Cortex of kidney (tissue), 1 donor: ENCODE results near the gene SYT11.
"Not testable (repeated sequence)": the region's sequence is repeated elsewhere in the genome, so short reads cannot be mapped to it uniquely, and the experiment has no call there.

Experiments used
- DNase-seq: peaks from one replicate; lab custom pipeline; 2025; lab: John Stamatoyannopoulos, UW

The SYT11 gene

DNA sequence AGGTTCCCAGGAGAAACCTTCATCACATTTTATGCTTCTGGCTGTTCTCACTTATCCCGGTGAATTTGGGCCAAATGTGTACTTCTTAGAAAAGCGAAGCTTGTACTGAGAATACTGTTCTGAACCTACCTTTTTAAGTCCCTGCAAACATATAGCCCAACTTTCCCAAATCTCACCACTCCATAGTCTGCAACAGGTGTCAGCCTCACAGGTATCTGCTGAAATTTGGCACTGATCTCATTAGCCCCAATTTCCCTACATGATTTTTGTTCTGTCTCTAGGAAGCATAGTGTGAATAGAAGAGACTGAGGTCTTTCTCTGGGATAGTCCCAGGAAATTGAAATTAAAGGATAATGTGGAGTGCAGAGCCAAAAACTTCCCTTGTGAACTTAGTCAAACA, 40.3 kb downstream of the SYT11 start:
- DNase-seq = no peak

DNA sequence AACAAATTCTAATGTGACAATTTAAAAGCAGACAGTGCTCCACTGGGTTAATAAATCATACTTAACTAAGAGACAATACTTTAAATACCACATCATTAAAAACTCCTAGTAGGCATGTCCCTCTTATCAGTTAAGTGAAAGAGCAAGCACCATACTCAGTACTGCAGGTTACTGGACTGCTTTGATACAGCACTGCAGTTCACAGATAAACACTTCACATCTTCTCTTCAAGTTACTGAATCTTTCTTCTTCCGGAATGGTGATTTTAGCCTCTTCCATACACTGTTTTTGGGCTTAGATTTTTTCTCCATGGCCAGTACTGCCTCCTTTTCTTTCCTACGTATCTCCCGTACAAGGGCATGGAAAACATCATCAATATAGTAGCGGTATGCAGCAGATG, 40.8 kb downstream of the SYT11 start:
- no peak for DNase-seq

DNA sequence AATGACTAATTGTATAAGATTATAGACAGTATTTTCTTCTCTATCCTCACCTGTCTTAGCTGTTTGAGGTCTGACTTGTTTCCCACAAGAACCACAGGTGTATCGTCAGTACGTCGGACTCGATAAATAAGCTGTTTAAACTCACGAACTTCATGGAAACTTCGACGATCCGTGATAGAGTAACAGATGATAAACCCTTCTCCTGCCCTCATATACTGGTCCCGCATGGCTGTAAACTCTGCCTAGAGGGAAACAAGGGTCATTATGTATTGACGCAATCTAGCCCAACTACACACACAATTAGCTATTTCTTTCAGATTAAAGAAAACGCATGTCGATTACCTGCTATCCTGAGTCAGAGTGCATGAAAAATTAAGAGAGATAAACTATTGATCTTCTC, 44.9 kb downstream of the SYT11 start:
- DNase-seq = no peak

DNA sequence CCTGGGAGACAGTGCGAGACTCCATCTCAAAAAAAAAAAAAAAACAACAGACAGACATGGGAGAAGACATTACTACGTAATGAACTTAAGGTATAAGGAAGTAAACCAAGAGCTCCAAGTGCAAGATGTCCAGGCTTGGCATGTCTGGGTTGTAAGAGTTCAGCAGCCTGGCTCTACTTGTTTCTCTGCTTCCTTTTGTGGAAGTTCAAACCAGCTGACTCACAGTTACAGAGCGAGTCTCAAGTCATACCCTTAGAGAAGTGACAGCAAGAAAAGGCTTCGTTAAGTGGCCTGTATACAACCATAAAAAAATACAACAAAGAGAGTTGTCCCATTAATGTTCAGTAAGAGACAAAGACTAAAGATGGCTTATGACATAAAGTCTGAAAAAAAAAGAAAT, 50.5 kb downstream of the SYT11 start:
- DNase-seq = no peak

DNA sequence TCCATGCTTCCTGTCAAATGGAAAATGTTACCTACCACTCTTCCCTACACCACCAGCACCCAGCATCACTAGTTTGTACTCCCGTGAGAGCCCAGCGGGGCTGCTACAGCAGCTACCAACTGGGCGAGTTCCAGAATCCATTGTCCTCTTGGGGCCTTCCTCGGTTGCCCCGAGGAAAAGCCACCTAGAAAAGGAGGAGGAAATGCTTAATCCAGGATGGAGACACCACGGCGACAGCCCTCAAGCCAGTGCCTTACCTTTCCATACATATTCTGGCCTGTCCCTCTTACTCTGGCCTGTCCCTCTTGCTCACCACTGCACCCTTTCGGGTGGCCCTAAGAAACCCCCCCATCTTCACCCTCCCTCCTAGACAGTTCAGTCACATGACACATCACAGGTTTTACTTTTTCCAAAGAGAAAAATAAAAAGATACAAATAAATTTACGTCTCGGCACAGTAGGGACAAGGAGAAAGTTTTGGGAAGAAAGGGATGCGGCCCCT, 51.3 kb downstream of the SYT11 start:
- DNase-seq = no peak

DNA sequence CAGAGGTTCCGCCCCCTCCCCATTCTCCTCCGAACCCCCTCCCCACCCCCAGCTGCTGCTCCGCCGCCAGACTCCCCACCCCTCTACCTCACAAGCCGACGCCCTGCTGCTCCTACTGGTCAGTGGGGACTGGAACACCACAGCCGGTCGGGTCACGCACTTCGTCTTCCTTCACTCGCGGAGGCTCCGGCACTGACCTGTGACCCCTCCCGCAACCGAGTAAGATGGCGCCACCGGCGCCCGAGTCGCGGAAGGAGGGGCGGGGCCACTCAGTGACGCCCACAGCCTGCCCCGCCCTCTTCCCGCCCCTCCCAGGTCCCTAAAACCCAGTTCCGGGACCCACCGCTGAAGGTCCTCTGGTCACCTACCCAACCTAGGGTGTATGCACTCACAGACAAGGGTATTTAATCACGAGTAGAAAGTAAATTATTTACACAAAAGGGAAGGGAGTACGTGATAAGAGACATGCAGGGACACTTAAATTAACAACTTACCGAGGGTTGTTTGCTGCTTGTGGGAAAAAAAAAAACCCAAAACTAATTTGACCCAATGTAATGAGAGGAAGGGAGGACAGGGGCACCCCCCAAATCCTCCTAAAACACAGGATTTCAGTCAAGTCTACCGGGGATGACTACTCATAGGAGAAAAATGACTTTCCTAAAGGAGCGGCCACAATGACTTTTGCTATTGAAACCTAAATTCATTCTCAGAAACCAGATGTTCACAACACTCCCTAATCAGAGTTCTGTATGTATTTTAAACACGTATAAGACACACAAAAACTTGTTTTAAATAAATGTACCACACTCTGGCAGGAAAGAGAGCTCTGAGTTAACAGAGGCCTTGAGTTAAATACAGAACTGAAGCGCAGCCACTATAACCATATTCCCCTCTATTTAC, 52.0 kb downstream of the SYT11 start, which contains the start of gene RIT1:
Gene RIT1, minus strand, starts transcription at position 194 of the 900 bp plus-strand sequence. CDS start 588 bp downstream, outside the sequence.
- no peak for DNase-seq

DNA sequence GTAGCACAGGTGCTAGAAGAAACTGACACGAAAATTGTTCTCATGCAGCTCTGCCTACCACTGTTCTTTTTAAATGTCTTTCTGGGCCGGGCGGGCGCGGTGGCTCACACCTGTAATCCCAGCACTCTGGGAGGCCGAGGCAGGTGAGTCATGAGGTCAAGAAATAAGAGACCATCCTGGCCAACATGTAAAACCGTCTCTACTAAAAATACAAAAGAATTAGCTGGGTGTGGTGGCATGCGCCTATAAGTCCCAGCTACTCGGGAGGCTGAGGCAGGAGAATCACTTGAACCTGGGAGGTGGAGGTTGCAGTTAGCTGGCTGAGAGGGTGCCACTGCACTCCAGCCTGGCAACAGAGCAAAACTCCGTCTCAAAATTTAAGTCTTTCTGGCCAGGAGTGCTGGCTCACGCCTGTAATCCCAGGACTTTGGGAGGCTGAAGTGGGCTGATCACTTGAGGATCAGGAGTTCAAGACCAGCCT, 52.7 kb downstream of the SYT11 start:
- no peak for DNase-seq

DNA sequence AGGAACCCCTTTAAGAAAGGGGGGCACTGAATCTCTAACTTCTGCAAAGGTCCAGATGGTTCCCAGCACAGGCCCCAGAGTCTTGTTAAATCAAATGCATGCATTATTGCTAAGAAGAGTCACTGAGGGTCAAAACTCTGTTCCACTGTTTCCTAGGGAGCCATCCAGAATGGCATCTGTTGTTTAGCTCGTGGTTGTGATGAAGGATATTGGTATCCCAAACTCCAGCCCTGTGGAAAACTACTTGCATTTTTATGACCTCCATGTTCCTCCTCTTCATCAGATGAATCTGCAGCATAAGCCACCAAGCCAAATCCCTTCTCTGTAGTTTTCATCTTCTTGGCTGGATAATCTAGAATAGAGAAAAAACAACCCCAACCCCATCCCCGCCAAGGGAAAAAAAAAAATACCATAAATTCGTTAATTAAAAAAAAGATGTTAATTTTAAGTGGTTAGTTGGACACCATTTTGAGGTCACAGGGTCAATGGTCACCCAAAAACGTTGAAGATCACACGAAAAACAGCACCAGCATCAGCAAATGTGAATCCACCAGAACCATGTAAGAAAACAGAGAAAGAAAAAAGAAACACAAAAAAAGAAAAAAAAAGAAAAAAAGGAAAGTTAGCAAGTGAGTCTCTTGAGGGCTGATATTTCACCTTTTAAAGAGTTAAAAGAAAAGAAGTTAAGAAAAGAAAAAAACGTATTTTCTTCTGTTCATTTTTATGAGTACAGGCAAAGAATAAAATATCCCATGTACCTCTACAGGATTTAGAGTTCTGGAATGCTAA, 54.8 kb downstream of the SYT11 start:
- no peak for DNase-seq

DNA sequence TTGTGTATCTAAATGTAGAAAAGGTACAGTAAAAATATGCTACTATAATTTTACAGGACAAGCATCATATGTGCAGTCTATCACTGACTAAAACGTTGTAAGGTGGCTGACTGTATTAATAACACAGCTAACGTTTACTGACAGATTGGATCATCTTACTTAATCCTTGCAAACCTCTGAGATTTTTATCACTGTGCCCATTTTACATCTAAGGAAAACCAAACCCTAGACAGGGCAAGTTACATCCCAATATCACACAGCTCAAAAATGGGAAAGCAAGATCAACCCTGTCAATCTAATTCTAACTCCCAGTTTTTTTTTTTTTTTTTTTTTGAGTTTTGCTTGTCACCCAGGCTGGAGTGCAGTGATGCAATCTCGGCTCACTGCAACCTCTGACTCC, 59.3 kb downstream of the SYT11 start:
- no peak for DNase-seq

DNA sequence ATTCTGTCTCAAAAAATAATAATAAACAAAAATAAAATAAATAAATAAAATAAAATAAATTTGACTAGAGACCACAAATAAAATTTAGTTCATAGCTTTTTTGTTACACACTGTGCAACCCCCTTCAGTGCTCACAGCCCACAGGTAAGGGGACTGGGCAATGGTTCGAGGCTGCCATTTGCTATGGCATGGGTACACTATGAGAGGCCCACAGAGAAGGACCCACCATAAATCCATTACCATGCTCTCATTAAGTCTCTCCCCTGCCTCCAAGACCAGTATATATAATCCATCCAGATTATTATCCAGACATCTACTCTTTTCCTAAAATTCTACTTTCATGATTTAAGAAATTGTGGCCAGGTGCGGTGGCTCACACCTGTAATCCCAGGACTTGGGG, 60.4 kb downstream of the SYT11 start:
- DNase-seq = no peak

DNA sequence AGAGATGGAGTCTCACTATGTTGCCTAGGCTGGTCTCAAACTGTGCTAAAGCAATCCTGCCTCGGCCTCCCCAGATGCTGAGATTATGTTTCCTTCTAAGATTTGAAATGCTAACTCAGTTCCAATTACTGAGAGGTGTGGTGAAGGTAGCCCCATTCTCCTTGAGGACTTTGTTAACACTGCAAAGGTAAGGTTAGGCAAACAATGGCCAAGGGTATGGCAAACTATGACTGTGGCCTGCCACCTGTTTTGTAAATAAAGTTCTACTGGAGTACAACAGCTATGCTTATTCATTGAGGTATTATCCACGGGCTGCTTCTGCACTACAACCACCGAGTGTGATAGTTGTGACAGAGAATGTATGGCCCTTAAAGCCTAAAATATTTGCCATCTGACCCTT, 61.4 kb downstream of the SYT11 start:
- no peak for DNase-seq

DNA sequence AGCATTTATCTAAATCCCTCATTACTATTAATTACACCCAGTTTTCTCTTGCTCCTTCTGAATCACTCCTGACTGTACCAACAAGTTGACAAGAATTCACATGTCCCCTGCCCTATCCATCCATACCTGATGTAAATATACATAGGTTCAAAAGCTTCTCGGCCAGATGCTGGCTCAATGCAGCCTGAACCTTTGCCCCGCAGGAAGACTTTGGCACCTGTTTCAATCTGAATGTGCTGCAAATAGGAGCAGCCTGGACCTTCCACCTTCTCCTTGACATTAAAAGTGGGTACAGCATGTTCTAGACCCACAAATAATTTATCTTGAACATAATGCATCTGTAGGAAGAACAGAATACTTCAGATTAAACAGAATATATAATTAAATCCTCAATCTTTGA, 66.1 kb downstream of the SYT11 start:
- no peak for DNase-seq

DNA sequence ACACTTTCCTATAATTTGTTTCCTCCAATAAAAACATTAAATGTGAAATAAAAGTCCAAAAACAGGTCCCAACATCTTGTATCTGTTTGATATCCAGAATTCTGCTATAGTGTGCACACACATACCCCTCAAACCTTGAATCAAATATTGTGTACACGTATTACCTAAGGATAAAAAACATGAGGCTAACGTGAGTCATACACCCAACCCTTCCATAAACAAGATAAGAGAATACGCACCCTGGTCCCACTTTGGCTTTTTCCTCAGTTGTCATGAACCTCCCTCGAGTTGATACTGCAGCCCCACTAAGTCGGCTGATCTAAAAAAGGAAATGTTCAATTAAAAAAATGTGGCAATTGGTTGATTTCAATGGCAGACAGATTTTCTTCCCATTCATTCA, 69.7 kb downstream of the SYT11 start:
- no peak for DNase-seq

DNA sequence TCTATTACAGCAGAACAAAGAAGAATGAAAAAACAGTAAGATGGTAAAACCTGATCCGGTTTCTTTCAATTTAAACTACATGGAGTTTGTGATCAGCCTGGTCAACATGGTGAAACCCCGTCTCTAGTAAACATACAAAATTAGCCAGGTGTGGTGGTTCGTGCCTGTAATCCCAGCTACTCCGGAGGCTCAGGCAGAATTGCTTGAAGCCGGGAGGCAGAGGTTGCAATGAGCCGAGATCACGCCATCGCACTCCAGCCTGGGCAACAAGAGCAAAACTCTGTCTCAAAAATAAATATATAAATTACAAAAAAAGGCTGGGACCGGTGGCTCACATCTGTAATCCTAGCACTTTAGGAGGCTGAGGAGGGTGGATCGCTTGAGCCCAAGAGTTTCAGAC, 71.4 kb downstream of the SYT11 start:
- DNase-seq = not testable (repeated sequence)

DNA sequence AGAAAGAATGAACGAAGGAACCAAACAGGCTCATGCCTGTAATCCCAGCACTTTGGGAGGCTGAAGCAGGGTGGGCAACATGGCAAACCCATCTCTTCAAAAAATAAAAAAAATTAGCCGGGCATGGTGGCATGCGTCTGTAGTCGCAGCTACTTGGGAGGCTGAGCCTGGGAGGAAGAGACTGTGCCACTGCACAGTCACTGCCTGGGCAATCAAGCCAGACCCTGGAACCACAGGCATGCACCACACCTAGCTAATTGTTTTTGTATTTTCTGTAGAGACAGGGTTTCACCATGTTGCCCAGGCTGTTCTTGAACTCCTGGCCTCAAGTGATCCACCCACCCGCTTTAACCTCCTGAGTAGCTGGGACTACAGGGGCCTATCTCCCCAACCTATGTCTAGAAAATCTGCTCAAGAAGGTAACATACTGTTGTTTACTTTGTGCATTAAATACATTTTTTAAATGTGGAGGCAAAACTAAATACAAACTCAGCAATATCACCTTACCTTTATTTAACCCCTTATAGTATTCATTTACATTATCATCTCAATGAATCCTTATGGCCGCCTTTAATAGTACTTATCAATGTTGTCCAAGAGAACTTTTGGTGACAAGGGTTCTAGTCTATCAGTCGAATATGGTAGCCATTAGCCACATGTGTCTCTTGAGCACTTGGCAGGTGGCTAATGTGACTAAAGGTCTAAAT, 72.1 kb downstream of the SYT11 start:
- DNase-seq = no peak

DNA sequence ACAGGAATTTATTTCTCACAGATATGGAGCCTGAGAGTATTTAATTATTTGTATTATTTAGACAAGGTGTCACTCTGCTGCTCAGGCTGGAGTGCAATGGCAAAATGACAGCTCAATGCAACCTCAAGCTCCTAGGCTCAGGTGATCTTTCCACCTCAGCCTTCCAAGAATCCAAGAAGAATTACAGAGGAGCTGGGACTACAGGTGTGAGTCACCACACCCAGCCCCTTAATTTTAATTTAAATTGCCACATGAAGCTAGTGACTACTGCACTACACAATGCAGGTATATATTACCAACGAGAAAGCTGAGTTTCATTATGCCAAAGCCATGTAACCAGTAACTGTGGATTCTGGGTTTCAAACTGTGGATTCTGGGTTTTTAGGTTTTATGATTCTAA, 72.7 kb downstream of the SYT11 start:
- DNase-seq = no peak

DNA sequence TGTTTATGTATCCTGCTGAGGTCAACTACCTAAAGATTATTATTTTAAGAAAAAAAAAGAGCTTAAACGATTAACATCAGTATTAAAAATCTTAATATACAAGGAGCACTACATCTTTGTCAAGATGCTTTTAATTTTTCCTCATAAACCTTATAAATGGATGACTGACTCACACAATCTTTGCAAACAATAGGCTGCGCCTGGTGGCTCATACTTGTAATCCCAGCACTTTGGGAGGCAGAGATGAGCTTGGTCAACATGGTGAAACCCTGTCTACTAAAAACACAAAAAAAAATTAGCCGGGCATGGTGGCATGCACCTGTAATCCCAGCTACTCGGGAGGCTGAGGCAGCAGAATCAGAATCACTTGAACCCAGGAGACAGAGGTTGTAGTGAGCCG, 73.1 kb downstream of the SYT11 start:
- no peak for DNase-seq

DNA sequence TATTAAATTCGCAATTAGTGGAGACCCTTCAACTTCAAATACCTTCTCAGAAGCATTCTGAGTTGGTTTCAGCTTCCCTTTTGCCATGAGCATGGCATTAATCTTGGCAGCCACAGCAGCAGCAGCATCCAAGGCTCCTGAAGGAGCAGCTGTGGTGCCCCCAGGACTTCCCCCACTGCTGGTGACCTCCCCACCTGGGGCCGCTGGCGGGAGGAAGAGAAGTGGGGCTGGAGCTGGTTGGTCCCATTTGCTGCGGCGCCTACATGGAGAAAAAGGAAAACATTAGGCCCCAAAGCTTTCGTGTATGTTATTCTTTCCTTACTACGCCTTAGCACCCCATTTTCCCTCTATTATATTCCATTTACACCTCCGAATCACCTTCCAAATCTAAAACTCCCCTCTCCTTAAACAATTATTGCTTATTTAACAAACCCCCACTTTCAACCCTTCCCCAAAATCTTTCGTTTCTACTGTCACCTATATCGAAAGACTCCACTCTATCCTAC, 74.3 kb downstream of the SYT11 start:
- no peak for DNase-seq

DNA sequence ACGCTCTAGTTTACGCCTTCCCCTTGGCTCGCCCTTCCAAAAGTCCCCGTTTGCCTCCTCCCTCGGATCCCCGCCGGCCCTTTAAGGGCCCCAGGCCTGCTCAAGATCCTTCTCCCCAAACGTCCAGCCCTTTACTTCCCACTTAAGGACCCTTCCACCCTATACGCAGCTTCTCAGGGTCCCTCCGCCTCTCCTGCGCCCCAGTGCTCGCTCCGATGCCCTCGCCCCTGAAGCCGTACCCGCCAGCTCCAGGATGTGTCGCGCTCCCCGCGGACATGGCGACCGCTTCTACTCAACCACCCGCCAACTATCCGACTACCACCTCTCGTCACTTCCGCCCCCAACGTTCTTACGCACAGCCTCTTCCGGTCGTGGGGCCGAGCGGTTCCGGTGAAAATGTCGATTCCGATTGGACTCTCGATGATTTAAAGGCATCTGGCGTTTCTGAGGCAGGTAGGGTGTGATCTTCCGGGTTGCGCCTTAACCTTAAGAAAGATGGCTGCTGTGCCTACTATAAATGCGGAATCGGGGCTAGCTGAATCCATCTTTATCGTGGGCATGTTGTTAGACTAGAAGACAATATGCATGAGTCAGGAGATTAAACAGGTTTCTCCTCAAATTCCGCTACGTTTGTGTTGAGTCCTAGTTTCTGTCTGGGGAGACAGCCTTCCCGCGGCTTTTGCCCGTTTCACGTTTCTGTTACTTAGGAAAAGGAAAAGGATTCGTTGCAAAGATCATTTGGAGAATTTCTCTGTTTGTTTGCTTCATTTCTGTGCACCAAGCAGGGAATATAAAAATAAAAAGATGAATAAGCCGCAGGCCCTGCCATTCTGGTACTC, 74.9 kb downstream of the SYT11 start, which contains the start of gene KHDC4:
Gene KHDC4, minus strand, starts transcription at position 317 of the 839 bp plus-strand sequence. Its CDS starts 40 bp downstream, at position 277.
- no peak for DNase-seq
